GM21737 (cell line): ENCODE data around the gene TAOK3.
"Not testable (repeated sequence)": the region's sequence is repeated elsewhere in the genome, so short reads cannot be mapped to it uniquely, and the experiment has no call there.

Experiments
- ATAC-seq: cut with Tn5 transposase; IDR thresholded peaks from one replicate; pipeline ENCODE4 v1.9.1; 2021; ENCODE audit warnings: mild to moderate bottlenecking, moderate library complexity; ENCODE audit not compliant: unreplicated experiment

Gene TAOK3

DNA sequence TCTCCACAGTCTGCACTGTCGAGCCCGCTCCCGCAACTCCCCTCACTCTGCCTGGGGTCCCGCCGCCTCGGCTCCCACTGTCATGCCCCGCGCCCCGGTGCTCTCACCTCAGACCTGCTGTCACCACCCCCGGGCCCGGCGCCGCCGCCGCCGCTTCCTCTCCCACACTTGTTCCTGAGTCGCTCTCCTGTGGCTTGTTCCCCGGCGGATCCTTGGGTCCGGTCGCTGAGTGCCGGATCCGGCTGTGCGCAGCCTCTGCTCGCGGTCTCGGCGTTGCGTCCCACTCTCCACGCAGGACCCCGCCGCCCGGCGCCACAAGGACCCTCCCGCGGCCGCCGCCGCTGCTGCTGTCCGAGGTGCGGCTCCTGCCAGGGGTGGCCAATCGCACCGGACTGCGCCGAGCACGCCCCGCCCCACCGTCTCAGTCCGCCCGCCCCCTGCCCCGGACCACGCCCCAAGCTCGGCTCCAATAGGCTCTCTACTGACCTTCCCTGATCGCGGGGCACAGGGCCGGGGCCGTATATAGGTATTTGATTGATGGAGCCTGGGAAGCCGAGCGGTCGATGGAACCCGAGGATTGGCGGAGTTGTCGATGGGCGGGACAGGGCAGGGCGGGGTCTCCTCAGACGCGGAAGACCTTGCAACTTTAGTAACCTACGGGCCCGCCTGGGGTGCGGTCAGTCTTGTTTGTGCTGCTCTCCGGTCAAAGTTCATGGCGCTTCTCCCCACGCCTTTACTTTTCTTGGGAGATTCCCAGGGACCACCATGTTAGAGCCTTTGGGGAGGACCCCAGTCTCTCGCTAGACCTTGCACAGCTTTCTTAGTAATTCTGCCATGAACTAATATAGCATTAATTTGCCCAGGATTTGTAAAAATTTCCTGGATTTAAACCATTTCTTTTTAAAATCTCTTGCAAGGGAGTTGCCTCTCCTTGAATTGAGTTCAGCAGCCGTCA lies at the start of gene TAOK3:
TSS of gene TAOK3 (minus strand) at position 367 of the 955 bp plus-strand sequence. CDS start 117,340 bp downstream, outside the sequence.
- ATAC-seq = peak; percentile 72

DNA sequence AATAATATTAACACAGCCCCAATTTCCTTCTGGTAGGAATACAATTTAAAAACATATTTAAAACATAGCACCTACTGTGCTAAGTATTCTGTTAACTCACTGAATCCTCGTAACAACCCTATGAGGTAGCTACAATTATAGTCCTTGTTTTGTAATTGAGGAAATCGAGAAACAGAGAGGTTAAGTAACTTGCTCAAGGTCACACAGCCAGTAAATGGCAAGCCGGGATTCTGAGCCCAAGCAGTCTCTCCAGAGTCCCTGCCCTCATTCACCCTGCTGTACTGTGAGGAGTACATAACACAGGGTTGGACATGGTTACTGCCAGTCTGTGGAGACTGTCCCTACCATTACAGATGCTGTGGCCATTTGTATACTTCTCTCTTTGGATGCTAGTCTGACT lies 48.0 kb upstream of the TAOK3 start:
- no peak for ATAC-seq

DNA sequence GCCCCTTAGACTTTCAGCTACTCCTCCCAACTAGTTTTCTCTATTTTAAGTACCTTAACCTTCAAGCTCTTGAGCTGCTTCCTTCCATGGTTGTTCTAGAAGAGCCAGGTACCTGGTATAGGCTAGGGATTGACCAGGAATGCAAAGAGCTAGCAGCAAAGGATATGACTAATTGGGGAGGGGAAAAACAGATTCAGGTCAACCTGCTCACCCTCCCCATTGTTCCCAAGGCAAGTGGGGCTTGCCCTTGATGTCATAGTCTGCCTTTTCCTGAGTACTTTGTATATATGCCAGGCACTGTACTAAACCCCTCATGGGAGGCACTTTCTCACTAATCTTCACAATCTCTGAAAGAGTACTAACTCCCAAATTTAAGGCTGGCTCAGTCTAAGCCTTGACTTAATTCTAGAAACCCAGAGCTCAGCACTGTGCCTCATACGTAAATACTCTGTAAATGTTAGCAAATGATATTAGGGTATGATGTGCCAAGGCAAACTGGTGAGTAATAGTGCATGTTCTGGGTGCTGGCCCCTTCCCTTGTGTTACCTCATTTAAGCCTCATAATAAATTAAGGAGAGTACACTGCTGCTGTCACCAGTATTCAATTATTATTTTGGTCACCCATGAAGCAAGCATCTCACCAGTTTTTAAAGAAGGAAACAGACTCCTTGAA lies 45.8 kb upstream of the TAOK3 start:
- ATAC-seq = no peak

DNA sequence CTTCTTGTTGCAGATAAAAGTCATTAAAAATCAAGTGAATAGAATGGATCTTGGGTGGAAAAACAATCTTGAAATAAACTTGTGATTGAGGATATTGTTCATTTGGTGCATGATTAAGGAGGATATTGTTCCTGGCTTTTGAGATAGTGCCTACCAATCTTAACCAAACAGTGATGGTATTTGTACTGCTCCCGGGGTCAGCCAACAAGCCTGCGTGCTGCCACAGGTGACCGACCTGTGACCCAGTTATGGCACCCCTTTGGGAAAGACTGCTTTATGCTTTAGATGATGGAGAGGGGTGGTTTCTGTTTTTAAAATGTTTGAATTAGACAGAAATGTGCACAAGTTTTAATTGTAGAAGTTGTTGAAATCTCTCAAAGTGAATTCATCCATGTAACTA lies 45.2 kb upstream of the TAOK3 start:
- ATAC-seq = no peak

DNA sequence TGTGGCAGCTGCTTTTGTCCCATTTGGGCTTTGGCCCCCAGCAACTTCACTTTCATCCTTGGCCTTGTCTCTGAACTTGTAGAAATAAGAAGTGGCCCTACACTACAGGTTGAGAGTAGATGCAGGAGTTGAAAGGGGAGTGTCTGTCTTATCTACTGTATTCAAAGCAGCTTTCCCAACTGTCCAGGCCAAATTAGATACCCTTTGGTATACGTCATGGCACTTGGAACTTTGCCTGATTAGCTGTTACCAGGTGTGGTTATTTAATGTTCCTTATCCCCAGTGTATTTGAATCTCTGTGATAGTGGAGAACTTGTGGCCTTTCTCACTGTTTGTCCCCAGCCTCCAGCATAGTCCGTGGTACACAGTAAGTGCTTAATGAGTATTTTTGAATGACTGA lies 37.1 kb upstream of the TAOK3 start:
- ATAC-seq = no peak

DNA sequence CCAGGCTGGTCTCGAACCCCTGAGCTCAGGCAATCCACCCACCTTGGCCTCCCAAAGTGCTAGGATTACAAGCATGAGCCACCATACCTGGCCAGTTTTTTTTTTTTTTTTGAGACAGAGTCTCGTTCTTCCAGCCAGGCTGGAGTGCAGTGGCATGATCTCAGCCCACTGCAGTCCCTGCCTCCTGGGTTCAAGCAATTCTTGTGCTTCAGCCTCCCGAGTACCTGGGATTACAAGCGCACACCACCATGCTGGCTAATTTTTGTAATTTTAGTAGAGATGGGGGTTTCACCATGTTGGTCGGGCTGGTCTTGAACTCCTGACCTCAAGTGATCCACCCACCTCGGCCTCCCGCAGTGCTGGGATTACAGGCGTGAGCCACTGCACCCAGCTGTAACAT lies 35.5 kb upstream of the TAOK3 start:
- ATAC-seq = not testable (repeated sequence)

DNA sequence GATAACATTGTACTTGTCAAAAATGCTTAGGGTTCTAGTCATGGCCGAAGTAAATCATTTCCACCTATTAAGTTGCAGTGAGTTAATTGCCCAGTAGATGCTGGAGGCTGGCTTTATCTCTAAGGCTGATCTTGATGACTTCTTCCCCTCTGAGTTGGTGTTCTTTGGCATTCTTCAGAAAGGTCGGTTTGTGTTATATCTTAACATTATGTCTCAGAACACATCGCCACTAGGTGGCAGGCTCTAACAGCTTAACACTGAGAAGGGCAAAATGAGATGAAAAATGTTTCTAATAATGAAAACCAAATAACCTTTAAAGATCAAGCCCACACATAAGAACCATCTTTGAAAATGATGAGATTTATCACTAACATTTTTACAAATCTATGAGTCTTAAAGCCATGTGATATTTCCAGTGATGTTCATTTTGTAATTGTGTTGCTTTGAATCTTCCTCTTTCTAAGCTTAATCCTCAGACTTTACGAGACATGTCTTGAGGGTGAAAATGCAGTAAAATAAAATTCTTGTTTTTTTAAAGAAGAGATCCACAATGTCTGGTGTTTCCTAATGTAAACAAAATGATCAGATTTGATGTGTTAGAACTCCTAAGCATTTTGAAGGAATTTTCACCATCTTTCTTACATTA lies 32.3 kb upstream of the TAOK3 start:
- ATAC-seq = no peak

DNA sequence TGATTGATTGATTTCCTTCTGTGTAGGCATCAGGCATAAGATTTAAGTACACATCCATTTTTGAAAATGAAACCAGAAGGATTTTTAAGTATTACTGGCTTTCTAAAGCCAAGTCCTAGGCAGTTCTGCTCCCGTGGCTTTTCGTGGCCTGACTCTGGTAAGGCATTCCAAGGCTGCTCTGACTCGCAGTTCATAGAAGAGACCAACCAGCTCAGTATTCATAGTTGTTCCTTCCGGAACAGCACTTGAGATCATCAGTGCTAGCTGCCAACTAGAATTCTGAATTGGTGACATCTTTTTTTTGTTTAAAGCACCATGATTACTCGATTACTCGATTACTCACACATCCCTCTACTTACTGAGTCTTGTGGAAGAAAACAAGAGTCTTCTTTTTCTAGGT lies 29.5 kb upstream of the TAOK3 start:
- no peak for ATAC-seq

DNA sequence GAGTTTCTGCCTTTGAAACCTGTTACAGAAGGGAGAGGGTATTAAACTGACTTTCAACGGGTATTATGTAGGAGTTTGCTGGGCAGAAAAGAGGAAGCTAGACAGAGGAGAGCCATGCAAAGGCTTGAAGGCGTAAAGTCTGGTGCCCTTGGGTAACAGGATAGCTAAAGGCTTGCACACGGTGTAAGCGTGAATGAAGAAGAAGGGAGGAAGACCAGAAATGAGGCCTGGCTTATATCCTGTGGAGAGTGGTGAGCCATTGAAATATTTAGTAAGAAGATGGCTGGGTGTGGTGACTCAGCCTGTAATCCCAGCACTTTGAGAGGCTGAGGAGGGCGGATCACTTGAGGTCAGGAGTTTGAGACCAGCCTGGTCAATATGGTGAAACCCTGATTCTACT lies 26.2 kb upstream of the TAOK3 start:
- ATAC-seq = no peak

DNA sequence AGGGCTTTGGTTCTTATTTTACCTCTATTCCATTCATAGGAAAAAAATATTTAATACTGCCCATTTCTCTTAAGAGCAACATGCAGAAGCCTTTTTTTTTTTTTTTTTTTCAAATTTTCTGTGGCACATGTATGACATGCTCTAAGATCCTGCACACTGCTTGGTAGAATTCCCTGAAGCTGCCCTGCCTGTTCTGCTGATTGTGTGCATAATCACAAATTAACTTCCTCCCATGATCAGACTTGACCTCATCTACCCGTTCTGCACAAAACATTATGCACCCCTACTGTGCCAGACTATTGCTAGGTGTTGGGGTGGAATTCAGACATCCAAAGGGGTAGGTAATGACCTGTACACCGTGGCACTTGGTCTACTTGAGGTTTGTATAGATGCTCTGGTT lies 25.8 kb upstream of the TAOK3 start:
- ATAC-seq = no peak

DNA sequence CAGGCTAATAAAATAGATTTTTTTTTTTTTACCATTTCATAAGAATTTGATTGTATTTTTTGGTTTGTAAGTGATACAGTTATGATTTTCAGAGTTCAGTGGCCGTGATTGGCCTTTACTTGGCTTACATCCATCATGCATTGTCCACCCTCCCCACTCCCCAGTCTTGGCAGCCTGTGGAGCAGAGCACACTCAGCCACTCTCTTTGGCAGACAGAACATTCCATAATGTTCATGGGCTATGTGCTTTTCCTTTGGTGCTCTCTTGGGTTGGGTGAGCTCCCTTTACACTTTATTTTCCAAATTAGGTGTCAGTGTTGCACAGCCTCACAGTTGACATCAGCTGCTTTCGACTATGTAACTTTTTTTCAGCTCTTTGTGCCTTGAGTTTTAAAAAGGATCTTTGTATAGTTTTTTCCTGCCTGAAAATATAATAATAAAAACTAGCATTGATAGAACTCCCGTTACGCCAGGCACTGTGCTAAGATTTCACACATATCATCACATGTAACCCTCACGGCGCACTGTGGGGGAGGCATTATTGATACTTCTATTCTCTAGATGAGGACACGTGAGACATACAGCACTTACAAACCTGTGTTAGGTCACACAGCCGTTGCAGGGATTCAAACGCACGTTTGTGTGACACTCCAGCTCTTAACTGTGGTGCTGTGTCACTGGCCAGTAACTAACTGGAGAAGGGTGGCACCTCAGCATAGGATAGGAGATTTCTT lies 25.2 kb upstream of the TAOK3 start:
- no peak for ATAC-seq

DNA sequence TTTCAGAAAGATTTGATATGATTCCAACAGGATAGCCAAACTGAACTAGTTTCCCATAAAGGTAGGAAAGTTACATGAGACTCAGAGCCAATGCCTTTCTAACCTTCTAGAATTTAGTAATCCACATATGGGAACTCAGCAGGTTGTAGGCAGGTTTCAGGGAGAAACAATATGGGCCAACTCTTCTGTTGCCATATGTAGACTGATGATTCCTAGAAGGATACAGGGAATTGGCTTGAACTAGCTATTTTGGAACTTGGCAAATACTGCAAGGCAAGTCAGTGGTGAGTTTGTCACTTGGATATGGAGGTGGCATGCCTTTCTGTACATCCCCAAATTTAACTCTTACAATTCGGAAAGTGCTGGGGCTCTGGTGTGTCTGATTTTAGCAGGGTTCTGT lies 19.1 kb upstream of the TAOK3 start:
- ATAC-seq = no peak

DNA sequence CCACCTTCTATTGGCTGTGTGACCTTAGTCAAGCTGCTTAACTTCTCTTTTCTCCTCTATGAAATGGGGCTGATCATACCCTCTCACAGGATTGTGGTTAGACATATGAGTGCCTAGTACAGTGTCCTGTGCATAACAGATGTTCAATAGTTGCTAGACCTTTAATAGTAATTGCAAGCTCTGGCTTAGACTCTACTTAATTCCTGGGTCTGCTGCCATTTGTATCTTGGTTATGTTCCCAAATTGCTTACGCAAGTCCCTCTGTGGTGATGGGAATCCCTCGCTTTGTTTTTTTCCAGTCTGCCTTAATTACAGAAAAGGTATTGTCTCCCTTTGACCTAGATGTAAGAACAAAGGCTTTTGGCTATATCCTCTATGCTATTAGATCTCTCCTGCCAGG lies 18.7 kb upstream of the TAOK3 start:
- ATAC-seq = no peak

DNA sequence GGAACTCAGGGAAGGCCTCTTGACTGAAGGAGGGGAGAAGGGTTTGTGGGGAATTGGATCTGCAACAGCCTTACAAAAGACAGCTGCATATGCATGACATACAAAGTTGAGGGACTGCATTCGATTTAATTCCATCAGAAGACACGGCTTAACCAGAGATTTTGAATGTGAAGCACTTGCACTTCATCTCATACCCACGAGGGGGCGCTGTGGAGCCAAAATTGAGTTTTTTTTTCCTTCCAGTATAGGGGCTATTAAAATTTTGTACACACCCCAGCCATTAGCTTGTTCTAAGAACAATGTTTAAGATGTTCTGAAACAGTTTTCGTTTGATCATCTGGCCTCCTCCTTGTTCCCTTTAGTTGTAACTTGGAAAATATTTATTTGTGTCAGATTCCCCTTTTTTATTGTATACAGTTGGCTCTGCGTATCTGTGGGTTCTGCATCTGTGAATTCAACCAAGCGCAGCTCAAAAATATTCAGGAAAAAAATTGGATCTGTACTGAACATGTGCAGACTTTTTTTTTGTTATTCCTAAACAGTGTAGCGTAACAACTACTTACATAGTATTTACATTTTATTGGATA lies 5.3 kb upstream of the TAOK3 start:
- no peak for ATAC-seq

DNA sequence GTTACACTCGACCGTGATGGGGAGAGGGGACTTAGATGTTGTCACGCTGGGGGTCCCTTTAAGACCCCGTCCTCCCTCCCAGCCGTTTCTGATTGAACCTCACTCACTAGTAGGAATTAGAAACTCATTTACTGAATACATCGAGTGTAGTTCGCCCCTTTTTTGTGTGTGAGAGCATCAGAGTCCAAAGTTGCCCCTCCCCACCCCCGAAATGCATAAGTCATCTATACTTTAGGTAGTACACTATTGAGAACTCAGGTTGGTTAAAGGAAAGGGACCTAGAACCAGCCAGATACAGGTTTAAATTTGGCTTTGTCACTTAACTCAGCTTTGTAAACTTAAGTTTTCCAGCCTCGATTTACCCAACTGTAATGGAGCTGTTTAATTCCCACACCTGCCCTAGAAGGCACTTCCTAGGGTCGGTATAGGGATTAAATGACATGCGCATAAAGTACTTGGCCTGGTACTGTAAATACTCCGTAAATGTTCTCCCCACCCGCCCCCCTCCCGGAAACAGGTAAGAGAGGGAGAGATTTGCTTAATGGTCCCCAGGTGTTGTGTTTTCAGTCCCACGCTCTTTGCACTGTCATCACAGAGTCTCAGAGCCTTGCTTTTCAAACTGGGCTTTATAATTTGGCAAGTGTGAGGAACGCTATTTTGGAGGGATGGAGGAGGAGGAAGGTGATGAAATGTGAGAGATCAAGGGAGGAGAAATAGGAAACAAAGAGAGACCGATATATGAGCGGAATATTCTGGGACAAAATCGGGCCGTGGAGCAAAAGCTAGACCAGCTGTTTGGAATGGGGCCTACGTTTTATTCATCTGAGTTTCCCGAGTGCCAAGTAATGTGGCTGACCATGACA lies 4.5 kb upstream of the TAOK3 start:
- ATAC-seq = no peak

DNA sequence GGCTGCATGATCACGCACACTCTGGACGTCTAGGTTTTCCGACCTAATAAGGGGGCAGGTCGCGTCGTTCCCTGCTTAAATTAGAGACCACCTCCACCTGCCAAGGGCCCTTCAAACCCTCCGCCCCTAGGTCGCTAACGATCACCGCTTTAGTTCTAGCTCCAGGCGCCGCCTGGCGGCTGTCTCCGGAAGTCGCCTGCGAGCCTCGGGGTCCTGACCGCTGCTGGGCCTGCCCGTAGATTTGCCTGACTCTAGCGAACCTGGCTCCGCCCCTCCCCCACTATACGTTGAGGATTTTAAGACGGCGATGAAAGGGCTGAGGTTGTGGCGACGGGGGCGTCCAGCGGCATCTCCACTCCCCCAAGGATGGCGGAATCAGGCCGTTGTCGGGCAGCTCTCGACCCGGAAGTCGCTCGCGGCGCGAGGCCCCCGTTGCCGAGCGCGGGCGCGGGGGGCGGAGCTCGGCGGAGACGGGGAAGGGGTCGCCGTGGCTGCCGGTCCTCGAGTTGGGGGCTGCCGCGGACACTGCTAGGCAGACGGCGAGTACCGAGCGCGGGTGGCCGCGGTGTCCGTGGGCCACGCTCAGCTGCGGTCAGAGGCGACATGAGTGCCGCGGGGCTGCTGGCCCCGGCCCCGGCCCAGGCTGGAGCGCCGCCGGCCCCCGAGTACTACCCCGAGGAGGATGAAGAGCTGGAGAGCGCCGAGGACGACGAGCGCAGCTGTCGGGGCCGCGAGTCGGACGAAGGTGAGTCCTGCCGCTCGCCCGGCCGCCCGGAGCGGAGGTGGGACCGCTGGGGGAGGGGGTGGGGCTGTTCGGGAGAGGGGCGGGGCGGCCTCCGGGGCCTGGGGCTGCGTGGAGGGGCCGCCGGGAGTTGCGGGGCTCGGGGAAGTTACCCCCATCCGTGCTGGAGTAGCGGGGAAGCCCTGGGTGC lies 3.6 kb upstream of the TAOK3 start, which contains the start of gene SUDS3:
TSS of gene SUDS3 (plus strand) at position 467 of the 932 bp plus-strand sequence. CDS start at position 604, 137 bp downstream.
- no peak for ATAC-seq

DNA sequence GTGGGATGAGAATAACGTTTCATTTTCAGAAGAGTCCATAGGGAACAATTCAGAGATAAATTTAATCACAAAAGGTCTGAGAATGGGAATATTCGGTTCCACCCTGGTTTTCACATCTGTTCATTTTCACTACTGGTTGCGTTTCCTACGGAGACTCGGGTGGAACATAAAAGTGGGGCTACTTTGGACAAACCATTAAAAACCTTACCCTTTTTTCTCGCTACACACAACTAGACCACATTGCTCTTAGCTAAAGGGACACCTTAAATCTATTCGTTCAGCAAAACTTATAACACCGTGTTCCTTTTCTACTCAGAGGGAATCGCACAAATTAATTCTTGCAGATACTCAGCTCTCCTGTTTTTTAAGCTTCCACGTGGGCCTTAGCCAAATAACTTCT lies 2.6 kb upstream of the TAOK3 start:
- ATAC-seq = no peak

DNA sequence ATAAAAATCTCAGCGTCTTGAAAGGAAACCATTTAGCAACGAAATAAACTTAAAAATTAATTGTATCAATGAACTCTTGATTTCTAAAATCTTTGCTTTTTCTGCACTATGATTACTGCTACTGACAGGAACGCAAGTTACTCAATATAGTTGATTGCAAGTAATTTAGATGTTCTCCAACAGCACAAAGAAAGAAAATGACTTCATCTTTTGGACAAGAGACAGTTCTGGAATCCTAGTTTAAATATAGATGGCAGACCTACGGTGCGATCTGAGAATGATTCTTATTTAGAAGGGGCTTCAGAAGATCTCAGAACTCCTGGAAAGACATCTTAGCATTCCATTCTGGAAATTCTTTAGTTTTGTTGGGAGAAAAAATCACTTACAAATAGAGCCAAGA lies 2.2 kb upstream of the TAOK3 start:
- no peak for ATAC-seq
